GM19351 (cell line): ENCODE results near the gene SLC37A1.
A peak's percentile ranks its signal among the peaks of the same experiment; 100 is the strongest.
"Not testable (repeated sequence)": the region's sequence is repeated elsewhere in the genome, so short reads cannot be mapped to it uniquely, and the experiment has no call there.

ENCODE experiments used
- ATAC-seq: cut with Tn5 transposase; IDR thresholded peaks from one replicate; pipeline ENCODE4 v1.9.1; 2021; ENCODE audit warnings: mild to moderate bottlenecking, moderate library complexity; ENCODE audit not compliant: unreplicated experiment

Gene SLC37A1

DNA sequence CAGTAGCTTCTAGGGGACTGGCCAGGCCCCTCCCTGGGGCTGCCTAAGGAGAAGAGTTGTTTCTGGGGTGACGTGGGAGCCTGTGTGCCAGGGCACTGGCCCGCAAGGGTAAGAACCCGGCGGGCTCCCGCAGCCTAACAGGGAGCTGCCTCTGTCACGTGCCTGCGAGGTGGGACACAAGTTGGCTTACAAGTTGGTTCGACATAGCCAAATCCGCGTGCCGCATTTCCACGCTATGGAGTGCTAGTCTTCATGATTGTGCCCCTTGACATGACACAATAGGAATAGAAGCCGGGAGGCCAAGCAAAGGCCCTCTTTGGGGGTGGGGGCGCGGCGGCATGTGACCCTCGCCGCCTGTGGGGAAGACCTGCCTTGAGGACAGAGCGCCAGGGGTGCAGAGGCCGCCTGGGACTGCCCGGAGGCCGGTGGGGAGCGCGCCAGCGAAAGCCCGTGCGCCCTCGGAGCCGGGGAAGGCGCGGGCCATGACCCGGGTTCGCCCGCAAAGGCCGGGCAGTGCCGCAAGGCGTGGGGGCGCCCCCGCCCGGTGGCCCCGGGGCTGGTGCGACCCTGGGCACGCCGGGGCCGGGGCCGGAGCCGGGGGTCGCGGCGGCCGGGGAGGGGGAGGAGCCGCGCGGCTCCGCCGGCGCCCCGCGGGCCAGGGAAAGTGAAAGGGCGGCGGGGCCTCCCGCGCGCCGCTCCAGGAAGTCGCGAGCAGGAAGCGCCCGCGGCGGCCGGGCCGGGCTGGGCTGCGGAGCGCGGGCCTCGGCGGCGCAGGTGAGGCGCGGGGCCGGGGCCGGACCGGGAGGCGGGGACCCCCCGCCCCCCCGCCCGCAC, at the start of gene SLC37A1:
TSS of gene SLC37A1 (plus strand) at position 702 of the 834 bp plus-strand sequence. CDS start 4,603 bp downstream, outside the sequence.
- peak; percentile 42 for ATAC-seq

DNA sequence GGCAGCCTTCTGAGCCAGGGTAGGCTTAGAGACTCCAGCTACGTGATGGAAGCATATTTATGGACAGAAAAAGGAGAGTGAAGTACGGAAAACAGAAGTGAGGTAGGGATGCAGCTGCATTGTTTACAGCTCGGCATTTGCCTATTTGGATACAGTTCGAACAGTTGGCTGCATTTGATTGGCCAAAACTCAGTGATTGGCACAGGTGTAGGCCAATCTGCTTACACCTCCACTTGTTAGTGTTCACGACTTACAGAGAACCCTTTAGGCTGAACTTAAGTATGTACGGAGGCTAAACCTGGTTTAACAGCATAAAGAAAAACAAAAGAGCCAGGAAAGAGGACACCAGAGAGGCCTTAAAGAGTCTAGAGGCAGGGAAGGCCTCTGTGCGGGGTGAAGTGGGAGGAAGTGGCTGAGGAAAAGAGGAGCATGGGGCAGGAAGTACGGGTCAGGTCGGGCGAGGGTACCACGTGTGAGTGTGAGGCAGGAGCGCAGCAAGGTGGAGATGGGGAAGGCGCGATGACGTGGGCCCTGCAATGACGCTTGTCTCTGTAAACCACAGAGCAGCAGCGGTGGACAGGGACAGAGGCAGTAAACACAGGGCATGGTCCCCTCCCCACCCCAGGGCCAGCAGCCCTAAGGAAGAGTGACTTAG, 49.7 kb upstream of the SLC37A1 start:
- no peak for ATAC-seq

DNA sequence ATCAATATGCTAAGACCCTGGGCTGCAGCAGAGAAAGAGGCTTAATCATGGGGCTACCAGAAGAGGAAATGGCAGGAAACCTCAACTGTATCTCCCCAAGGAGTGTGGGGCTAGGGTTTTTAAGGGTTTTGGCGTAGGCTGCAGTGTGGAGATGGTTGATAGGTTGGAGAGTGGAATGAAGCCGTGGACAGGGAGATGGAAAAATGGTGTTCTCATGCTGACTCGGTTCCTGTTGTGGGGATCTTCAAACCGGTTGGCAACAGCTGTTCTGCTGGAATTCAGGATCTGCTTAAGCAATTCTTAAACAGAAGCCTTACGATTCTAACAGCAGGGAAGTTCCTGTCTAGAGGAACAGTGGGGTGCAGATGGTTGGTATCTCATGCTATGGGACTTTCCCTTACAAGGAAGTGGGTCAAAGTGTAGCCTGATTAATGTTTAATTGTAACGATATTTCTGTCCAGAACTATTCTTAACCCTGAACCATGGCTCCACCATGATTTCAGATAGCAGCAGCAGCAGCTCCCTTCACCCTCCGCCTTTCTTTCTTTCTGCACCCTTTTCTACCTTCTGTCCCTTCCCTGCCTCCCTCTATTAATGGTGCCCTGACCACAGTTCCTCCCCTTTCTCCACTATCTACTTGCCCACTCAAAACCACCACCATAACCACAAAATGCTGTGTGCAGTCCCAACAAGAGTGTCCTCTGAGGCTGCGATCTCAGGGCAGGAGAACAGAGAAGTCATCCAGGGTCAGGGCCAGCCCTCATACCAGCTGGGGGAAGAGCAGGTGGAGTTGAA, 48.4 kb upstream of the SLC37A1 start:
- no peak for ATAC-seq

DNA sequence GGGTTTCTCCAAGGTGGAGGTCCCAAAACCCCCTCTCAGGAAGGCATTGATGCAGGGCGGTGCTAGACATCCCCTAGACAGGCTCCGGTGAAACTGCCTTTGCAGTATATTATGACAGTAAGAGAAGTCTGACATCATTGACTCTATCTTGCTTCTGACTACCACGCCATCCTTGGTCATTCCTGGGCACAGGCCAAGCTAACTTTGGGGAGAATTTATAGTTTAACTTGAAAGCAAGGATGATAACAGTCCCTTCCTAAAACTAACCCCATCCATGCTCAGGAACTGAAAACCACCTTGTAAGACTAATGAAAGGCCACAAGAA, 47.9 kb upstream of the SLC37A1 start:
- no peak for ATAC-seq

DNA sequence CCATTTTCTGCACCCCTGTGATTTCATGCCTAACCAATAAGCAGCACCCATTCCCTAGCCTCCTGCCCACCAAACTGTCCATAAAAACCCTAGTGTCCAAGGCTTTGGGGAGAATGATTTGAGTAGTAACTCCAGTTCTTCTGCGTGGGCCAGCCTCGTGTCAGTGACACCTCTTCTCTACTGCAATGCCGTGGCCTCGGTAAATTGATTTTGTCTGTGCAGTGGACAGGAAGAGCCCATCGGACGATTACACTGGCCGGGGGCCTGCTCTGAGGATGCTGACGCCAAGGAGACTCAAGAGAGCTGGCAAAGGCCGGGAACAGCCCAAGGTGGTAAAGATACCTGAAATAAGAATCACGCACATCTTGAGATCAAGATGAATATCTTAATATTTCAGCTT, 47.0 kb upstream of the SLC37A1 start:
- ATAC-seq: no peak

DNA sequence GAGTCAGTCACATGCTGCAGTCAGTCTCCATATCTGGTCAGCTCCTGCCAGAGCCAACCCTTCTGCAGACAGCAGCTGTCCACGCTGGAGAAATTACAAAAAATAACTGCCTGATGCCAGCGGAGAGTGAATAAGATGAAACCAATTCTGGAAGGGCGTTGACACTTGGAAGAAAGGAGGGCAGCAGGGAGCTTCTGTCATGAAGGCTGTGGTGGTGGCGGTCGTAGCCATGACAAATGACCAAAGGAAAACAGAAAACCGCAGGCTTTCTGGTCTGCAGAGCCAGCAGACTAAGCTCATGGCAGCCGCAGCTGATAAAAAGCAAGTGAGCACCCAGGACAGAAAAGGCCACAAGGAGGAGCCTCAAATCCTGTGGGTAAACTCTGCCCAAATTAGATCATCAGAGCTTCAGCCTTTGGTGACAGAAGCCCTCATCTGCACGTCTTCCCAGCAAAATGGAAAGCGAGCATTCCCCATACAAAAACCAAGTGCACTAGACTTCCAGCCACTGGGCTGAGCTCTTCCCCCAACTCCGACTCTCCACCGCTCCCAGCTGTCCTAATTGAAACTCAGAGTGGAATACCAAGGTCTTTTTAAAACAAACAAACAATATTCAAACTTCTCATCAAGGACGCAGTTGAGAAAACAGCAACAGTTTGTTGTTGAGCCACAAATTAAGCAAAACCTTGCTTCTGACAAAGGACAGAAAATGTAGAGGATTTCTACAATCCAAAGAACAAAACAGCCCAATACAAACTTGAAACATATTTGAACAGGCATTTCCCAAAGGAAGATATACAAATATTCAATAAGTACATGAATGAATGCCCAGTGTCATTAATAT, 46.3 kb upstream of the SLC37A1 start:
- no peak for ATAC-seq

DNA sequence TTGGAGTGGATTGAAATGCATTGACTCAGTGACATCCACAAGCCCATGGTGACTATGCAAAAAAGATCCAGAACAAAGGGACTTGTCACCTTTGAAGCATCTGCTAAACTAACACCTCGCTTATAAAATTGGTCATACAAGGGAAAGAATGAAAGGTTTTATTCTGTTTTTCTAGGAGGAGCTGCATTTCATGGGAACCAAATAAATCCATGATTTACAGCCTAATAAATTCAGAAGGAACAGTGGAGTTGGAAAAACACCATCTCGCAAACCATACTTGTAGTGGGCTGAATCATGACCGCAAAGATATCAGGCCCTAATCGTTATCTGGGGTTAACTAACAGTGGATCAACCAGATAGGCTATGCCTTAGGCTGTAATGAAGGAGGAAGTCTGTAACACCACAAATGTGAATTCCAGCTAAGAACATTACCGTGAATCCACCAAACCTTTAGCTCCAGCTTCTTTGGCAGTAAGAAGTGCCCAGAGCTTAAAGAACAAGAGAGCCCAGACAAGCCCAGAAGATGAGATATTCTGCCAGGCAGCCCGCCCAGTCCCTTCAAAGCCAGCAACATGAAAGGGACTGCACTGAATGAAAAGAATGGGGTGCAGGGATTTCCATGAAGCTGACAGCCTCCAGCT, 45.0 kb upstream of the SLC37A1 start:
- peak; percentile 6 for ATAC-seq

DNA sequence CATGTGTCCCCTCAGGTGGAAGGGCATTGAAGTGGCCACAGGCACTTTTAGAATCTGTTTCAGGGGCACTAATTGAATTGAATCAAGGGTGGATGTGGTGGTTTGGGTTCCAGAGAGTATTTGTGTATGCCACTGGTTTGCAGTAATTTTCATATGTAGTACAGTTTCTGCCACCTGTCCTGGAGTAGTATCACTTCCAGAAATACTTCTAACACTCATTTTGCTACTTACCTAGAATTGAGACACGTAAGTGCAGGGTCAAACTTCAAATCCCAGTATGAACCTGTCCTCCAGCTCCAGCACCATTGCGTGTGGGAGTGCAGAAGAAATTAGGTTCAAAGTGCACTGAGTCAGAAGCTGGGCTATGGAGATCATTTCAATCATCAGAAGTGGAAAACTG, 44.4 kb upstream of the SLC37A1 start:
- ATAC-seq: peak; percentile 57

DNA sequence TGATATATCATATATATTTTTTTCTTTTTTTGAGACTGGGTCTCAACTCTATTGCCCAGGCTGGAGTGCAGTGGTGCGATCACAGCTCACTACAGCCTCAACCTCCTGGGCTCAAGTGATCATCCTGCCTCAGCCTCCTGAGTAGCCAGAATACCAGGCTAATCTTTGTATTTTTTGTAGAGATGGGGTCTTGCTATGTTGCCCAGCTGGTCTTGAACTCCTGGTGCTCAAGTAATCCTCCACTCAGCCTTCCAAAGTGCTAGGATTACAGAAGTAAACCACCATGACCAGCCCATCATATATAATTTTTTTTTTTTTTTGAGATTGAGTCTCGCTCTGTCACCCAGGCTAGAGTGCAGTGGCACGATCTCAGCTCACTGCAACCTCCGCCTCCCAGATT, 43.9 kb upstream of the SLC37A1 start:
- ATAC-seq: not testable (repeated sequence)

DNA sequence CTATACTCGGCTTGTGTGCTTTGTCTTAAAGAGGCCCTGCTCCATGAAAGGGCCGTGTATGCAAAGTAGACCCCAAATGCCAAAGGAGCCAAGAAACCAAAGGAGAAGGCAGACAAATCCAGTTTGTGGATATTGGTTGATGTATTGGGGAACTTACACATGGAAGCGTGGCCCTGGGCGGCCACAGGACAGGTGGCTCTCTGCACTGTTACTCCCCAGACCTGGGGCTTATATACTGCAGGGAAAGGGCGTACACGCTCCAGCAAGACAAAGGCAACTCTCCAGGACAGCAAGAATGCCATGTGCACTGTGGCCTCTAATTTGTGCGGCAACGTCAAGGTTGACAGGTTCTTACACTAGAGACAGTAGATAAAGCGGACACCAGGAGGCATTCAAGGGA, 42.4 kb upstream of the SLC37A1 start:
- no peak for ATAC-seq

DNA sequence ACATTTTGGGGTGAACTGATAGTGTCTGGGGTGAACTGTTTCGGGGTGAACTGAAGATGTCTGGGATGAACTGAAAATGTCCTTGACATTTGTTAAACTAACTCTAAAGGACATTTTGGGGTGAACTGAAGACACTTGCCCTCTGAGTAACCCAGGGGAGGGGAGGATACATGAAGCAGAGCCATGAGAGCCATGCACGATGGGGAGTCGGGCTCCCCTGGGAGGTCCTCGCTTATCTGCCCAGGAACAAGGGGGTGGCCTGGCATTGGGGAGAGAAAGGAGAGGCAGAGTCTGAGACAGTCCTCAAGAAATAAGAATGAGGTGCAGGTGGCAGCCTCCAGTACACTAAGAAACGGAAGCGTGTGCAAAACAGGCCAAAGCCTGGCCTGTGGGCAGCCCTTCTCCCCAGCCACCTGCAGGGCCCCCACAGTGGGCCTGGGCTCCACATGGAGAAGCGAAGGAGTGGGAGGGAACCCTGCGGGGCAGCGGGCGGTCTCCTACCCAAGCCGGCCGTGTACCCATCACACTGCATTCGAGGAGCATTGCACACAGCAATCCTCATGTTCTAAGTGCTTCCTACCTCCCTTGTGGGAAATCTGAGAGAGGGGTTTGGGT, 41.8 kb upstream of the SLC37A1 start:
- ATAC-seq: no peak

DNA sequence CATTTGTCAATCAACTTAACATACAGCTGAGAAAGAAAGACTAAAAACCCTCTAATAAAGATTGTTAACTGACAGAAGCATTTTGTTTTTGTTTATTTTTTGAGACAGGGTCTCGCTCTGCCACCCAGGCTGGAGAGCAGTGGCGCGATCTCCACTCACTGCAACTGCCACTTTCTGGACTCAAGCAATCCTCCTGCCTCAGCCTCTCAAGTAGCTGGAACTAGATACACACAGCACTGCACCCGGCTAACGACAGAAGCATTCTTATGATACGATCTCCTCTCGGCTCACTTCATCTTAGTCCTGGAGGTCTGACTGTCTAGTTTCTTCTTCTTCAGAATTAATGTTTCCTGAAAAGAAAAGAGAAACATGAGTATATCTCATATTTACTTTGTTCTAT, 41.1 kb upstream of the SLC37A1 start:
- ATAC-seq: no peak

DNA sequence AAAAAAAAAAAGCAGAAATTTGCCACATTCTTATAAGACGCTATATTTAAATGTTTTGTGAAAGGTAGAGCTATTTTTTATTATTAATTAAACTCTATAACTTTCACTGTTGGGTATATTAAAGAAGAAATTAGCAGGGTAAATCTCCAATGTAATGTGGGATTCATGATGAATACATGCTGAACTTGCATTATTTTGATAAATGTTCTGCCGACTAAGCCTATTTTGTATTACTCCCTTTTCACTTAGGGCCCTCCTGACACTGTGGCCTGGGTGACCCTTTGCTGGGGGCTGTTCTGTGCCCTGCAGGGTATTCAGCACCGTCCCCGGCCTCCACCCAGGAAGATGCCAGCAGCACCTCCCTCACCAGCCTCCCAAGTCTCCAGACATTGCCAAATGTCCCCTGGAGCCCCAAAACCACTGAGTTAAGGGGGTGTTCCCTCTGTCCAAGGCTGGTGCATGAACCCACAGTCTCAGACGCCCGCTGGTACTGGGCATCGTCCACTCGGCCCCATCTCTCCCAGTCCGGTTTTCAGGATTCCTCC, 40.1 kb upstream of the SLC37A1 start:
- ATAC-seq: no peak

DNA sequence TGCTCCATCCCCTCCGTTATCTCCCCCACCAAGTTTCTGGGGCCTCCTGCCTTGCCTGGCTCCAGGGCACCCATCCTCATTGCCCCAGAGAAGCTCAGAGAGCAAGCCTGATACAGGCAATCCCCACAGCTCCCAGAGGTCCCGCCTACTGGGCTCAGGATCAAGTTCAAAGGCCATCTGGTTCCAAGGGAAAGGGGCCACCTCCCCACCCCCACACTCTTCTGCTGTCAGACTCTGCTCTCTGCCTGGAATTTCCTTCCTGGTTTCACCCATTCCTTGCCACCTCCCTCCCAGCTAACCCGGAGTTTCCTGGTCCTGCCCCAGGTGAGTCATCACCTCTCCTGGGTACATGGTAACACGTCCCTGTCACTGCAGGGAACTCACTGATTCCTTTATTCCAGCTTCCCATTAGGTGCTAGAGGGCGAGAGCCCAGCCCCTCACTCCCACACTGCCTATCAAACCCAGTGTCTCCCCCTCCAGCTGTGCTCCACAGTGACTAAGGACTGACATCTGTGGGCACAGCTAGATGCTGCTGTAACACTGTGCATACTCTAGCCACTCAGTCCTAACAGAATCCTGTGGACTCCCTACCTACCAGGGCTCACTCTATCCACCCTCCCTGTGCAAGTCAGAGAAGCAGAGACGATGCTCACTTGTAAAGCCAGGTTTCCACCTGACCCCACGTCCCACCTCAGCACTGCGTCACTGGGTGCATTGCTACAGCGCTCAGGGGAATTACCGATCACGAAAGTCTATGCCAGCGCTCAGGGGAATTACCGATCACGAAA, 39.4 kb upstream of the SLC37A1 start:
- peak; percentile 65 for ATAC-seq

DNA sequence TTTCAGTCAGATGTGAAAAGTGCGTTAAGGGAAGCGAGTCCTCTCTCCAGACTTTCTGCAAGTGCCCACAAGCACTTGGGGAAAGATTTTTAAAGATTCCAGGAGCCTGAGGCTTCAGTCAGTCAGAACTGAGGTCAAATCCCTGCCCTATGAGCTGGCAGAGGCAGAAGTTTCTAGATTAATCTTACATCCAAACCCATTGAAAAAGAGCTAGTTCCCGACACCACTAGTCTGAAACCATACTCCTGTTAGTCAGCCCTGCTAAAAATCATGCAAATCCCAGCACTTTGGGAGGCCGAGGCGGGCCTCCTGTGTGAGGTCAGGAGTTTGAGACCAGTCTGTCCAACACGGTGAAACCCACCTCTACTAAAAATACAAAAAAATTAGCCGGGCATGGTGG, 38.6 kb upstream of the SLC37A1 start:
- no peak for ATAC-seq

DNA sequence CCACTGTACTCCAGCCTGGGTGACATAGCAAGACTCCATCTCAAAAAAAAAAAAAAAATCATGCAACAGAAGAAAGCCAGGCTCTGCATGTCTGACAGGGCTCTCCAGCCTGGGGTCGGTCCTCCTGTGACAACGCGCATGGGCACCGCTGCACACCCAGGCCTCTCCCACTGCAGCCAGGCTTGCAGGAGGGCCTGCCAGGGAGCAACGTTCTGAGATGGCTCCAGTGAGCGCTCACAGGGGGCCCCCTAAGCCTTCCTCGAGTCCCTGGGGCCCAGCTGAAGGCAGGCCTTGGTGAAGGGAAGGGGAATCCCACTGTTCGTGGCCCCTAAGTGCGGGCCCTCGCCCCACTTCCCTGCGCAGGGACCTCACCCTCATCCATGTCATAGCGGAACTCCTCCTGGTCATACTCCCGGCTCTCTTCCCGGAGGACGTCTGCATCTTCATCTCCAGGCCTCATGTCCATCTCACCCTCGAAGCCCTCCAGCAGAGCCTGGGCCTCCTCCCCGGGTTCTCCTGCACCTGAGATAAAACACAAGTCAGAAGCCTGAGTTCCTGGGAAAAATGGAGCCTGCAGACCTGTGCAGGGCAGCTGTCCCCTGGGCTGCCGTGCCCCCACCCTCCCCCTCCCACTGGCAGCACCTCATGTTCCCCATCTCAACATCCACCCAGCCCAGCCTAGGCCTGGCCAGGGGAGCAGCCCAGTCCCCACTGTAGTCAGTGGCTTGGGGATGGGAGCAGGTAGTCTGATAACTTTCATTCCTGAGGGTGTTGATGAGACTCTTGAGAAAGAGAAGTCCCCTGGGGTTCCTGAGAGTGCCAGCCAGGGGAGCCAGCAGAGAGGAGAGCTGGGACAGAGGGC, 37.9 kb upstream of the SLC37A1 start:
- ATAC-seq: no peak

DNA sequence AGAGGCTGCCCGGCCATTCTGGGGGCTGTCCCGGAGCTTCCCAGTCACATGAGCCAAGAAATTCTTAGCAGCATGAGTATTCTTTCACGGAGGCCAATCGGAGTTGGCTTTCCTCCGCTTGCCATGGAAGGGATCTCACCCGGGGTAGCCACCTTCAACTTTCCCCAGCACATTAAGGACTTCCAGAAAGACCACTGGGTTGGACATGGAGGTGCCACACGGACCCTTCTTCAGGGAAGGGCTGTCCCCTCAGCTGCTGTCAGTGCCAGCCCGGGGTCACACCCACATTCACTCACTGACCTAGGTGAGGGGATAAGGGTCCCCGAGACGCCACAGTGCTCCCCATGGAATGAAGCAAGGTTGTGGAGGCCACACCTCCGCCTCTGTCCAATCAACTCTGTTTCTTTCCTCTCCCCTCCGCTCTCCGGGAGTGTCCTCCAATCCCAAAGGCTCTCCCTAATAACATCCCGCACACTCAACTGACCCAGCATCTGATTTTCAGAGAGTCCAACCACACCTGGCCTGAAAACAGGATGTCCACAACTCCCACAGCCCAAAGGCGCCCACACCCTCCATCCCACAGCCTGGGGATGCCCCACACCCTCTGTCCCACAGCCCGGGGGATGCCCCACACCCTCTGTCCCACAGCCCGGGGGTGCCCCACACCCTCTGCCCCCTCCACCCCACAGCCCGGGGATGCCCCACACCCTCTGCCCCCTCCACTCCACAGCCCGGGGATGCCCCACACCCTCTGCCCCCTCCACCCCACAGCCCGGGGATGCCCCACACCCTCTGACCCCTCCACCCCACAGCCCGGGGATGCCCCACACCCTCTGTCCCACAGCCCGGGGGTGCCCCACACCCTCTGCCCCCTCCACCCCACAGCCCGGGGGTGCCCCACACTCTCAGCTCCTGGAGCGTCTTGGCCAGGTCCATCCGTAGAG, 37.0 kb upstream of the SLC37A1 start:
- no peak for ATAC-seq
